Esophagus muscularis mucosa (tissue), 3 donors: ENCODE data around the gene CDK5R2.

Experiments
- POLR2A ChIP-seq: fragments of 450-650 bp; IDR thresholded peaks from one replicate; pipeline ENCODE4 v1.6.1; 2017; ENCODE audit warnings: antibody characterized with exemption, moderate library complexity, mild to moderate bottlenecking, low read depth
- POLR2AphosphoS5 ChIP-seq, 2 donors: sonication (generic); formaldehyde crosslinking; IDR thresholded peaks; one replicate each; pipeline ENCODE4 v1.6.1; 2017; ENCODE audit warnings: antibody characterized with exemption in 2 of 2
- TF ChIP-seq, protein P1 (sequence below), 3 experiments: fragments of 200-600 bp in 2 of 3; fragments of 450-650 bp in 1 of 3; sonication (generic) in 2 of 3; IDR thresholded peaks; one replicate each; pipeline ENCODE4 v1.5.1; 2017 to 2019; ENCODE audit warnings: antibody characterized with exemption in 3 of 3, mild to moderate bottlenecking in 2 of 3, moderate library complexity in 1 of 3

DNA sequence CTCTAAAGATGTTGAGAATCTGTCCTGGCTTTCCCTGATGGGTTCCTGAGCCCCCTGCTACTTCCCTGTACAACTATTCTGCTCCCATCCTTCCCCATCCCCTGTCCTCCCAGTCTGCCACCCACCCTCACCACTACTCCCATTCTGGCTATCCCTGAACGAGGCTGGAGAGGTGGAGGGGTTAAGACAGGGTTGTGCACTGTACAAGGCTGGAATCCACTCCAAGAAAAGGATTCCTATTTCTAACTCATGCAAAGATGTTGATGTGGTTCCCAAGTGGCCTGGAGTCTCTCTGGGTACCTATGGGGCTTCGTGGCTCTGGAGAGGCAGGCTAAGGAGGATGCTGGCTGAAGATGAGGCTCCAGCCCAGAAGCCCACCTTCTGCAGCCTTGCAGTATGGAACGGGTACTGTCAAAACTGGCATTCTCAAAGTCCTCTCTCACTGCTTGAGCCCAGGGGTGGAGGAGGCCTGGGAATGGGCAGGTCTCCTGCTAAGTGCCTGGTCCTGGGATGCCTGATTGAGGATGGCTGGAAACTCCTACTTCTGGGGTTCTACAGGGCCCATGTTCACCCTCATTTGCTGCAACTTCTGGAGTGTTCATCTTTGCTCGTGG is 26.8 kb downstream of the CDK5R2 start:
- TF ChIP-seq, protein P1, sequence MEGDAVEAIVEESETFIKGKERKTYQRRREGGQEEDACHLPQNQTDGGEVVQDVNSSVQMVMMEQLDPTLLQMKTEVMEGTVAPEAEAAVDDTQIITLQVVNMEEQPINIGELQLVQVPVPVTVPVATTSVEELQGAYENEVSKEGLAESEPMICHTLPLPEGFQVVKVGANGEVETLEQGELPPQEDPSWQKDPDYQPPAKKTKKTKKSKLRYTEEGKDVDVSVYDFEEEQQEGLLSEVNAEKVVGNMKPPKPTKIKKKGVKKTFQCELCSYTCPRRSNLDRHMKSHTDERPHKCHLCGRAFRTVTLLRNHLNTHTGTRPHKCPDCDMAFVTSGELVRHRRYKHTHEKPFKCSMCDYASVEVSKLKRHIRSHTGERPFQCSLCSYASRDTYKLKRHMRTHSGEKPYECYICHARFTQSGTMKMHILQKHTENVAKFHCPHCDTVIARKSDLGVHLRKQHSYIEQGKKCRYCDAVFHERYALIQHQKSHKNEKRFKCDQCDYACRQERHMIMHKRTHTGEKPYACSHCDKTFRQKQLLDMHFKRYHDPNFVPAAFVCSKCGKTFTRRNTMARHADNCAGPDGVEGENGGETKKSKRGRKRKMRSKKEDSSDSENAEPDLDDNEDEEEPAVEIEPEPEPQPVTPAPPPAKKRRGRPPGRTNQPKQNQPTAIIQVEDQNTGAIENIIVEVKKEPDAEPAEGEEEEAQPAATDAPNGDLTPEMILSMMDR (IDR thresholded peaks at IDR 0.05): no peak
- no peak for TF ChIP-seq POLR2A
- no peak for TF ChIP-seq POLR2AphosphoS5 (IDR thresholded peaks at IDR 0.05)
